HG02678 (cell line): ENCODE measurements around the gene PKP2.

ENCODE experiments used
- ATAC-seq: cut with Tn5 transposase; IDR thresholded peaks from one replicate; pipeline ENCODE4 v1.9.1; 2021; ENCODE audit warnings: mild to moderate bottlenecking, moderate library complexity; ENCODE audit not compliant: unreplicated experiment

Gene PKP2

GRCh38 chr12:32819424-32819823 lies 77.2 kb downstream of the PKP2 start:
- no peak for ATAC-seq

GRCh38 chr12:32811686-32812392 lies 84.7 kb downstream of the PKP2 start:
- ATAC-seq, result no peak

- ATAC-seq, result no peak
Measured at GRCh38 chr12:32809846-32810245, 86.7 kb downstream of the PKP2 start.

GRCh38 chr12:32809196-32809595 lies 87.4 kb downstream of the PKP2 start:
- ATAC-seq, result no peak

DNA sequence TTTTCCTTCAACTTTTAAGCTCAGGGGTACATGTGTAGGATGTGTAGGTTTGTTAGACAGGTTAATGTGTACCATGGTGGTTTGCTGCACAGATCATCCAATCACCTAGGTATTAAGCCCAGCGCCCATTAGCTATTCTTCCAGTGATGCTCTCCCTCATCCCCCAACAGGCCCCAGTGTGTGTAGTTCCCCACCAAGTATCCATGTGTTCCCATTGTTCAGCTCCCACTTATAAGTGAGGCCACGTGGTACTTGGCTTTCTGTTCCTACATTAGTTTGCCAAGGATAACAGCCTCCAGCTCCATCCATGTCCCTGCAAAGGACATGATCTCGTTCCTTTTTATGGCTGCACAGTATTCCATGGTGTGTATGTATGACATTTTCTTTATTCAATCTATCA lies 92.3 kb downstream of the PKP2 start:
- no peak for ATAC-seq

GRCh38 chr12:32801269-32801980 lies 95.2 kb downstream of the PKP2 start:
- no peak for ATAC-seq

DNA sequence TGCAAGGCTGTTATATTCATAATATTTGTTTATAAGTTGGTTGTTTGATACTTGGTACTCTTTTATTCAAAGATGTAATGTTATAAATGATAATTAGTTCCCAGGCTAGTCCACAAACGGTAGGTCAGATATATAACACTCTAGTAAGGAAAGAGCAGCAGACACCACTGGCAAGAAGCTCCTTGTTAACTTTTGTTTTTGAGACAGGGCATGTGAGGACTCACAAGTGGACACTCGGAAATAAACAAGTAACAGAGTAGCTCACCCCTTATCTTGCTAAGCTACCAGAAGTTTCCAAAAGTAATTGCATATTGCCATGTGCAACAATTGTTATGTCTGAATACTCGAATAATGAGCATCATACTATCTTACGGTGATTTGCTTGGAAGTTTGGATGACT lies 102.3 kb downstream of the PKP2 start:
- no peak for ATAC-seq

DNA sequence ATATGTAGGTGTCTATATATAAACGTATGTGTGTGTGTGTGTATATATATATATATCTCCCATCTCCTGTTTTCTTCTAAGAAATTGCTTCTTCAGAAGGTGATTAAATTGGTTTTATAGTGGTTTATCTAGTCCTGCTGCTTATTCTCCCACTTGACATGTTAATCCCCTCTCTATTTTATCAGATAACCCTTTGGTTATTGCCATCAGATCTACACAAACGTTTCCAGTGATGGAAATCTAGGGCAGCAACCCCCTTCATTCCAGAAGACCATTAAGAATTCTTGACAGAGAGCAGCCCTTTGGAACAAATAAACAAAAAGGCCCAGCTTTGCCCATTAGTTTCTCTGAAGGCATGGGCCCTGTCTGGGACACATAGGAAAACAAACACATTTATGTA lies 106.7 kb downstream of the PKP2 start:
- no peak for ATAC-seq

GRCh38 chr12:32789446-32789845 lies 107.1 kb downstream of the PKP2 start:
- no peak for ATAC-seq

GRCh38 chr12:32788405-32788804 lies 108.2 kb downstream of the PKP2 start:
- ATAC-seq, result no peak

GRCh38 chr12:32785557-32785956 lies 111.0 kb downstream of the PKP2 start:
- ATAC-seq, result no peak

- ATAC-seq, result no peak
Measured at GRCh38 chr12:32783029-32783428, 113.5 kb downstream of the PKP2 start.

DNA sequence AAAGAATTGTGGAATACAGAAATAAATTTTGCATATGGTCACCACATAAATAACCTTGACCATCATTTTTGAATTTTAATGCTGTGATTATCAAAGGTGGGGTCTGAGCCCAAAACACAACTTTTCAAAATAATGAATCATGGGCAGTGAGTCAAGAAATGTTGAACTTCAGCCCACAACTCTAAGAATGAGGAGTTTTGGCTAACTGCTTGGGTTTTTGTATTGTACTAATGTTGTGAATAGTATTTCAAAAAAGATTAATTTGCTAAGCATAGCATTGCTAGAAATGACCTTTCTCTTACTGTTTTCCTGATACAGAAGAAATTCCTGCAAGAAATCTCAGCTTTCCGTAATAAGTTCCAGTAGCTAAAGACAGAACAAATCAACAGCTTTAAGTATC lies 116.5 kb downstream of the PKP2 start:
- no peak for ATAC-seq

GRCh38 chr12:32777691-32778175 lies 118.8 kb downstream of the PKP2 start:
- no peak for ATAC-seq

- no peak for ATAC-seq
Measured at GRCh38 chr12:32777159-32777558, 119.4 kb downstream of the PKP2 start.

DNA sequence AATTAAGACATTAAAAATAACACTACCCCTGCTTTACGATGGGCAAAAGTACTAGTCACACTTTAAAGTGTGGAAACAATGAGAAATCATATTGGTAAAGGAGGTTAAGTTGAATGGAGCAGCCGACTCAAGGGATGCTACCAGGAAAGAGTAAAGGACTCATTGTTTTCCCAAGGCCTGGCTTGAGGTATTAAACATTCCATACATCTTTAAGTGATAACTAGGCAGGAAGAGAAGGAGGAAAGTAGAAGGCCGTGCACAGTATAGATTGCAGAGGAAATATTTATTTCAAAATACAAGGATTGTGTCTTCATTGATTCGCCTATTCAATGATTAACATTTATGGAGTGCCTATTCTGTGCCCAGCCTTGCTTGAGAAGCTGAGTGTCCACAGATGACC lies 120.3 kb downstream of the PKP2 start:
- no peak for ATAC-seq

DNA sequence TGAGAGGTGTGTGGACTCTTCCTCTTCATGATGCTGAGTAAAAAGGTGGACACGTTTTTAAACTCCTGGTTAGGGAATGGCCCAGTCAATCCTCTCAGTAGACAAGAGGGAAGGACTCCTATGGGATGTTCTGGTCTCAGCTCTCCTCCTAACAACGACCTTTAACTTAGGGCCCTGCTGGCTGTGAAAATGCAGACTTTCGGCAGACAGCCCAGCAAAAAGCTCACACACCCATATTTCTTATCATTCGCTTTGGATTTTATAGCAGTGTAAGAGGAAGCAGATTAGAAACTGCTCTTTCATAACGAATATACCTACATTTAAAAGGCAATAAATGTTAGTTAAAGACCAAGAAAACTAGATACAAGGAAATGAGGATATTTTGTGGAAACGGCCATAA lies 122.9 kb downstream of the PKP2 start:
- no peak for ATAC-seq

DNA sequence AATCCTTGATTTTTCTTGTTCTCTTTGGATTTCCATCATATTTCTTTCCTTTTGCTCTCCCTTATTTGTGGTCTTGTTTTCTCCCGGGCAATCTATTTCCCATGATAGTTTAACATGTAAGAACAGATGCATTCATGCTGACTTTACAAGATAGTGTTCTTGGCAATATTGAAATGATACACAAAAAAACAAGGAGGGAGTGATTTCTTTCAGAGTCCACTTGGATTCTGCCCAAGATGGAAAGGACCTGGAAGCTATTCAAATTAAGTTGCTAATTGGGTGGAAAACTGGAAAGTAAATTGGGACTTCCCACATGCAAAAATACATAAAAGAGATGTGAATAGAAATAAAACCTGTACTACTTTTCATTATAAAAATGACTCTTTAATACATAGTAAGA lies 126.4 kb downstream of the PKP2 start:
- ATAC-seq, result no peak

GRCh38 chr12:32768518-32768917 lies 128.1 kb downstream of the PKP2 start:
- ATAC-seq, result no peak

- no peak for ATAC-seq
Measured at GRCh38 chr12:32765906-32766305, 130.7 kb downstream of the PKP2 start.

DNA sequence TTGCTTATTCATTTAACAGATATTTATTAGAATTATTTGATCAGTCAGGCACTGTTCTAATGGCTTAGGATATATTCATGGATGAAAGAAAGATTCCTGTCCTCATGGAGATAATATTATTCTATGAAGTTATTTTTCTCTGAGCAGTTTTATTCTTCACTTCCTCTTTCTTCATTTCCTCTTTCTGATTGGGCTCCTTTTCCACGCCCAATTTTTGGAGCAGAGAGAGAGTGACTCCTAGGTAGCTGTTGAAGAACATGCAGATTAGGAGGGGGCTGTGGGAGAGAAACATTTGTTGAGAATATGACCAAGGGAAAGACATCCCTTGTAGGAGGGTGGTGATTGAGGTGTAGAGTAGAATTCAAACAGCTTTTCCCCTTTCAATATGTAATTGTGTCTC lies 134.9 kb downstream of the PKP2 start:
- no peak for ATAC-seq

GRCh38 chr12:32757157-32757556 lies 139.4 kb downstream of the PKP2 start:
- ATAC-seq, result no peak
